Keratinocyte (primary cell): ENCODE results near the gene DMAC2. TPM values are rescaled to one million over a fixed set of nuclear protein-coding genes. Genes with fewer than 3 reads are reported as not detected.

ENCODE experiments used
- DNase-seq: peaks from one replicate; pipeline ENCODE4 v3.0.0-alpha.2; 2011; ENCODE audit warnings: low read depth, missing footprints, low spot score
- FAIRE-seq: peaks from 2 replicates; lab custom pipeline; 2011; peaks lifted over from hg19 to GRCh38; lab: Jason Lieb, UNC
- H2AFZ ChIP-seq: 2 replicates; pipeline ENCODE4 v1.6.0; 2012; ENCODE audit warnings: low read length, control low read depth, inconsistent platforms; ENCODE audit not compliant: control insufficient read depth
- H3K27ac ChIP-seq: 2 replicates; pipeline ENCODE4 v1.5.1; 2011; ENCODE audit warnings: low read length; ENCODE audit not compliant: control insufficient read depth, insufficient read depth
- H3K27me3 ChIP-seq: 3 replicates; pipeline ENCODE4 v1.6.0; 2011; ENCODE audit warnings: low read length; ENCODE audit not compliant: control insufficient read depth, insufficient read depth; ENCODE audit errors: extremely low read depth
- H3K36me3 ChIP-seq, 2 experiments: 2 replicates in 1 of 2; 3 replicates in 1 of 2; pipeline ENCODE4 v1.5.1; 2011; ENCODE audit warnings: low read length in 2 of 2, mild to moderate bottlenecking in 1 of 2; ENCODE audit not compliant: control insufficient read depth in 2 of 2, insufficient read depth in 2 of 2; ENCODE audit errors: extremely low read depth in 1 of 2
- H3K4me1 ChIP-seq: 3 replicates; pipeline ENCODE4 v1.5.1; 2011; ENCODE audit warnings: low read length; ENCODE audit not compliant: control insufficient read depth, insufficient read depth; ENCODE audit errors: extremely low read depth
- H3K4me2 ChIP-seq: 3 replicates; pipeline ENCODE4 v1.6.0; 2011; ENCODE audit warnings: low read depth, low read length; ENCODE audit not compliant: control insufficient read depth, insufficient read depth; ENCODE audit errors: extremely low read depth
- H3K4me3 ChIP-seq, 3 experiments: fragments of 200-600 bp in 1 of 3; sonication (generic) in 1 of 3; 2 replicates in 2 of 3; 3 replicates in 1 of 3; pipeline ENCODE4 v1.5.1; 2011 to 2016; ENCODE audit warnings: low read length in 3 of 3, mild to moderate bottlenecking in 3 of 3, control low read depth in 2 of 3, inconsistent platforms in 1 of 3, low read depth in 1 of 3, mixed read lengths in 1 of 3, mixed run types in 1 of 3, moderate library complexity in 1 of 3; ENCODE audit not compliant: control insufficient read depth in 2 of 3, insufficient read depth in 2 of 3; ENCODE audit errors: extremely low read depth in 1 of 3
- H3K79me2 ChIP-seq: 2 replicates; pipeline ENCODE4 v1.6.0; 2012; ENCODE audit warnings: low read length; ENCODE audit not compliant: control insufficient read depth, insufficient read depth
- H3K9ac ChIP-seq: 3 replicates; pipeline ENCODE4 v1.6.0; 2011; ENCODE audit warnings: low read length; ENCODE audit not compliant: control insufficient read depth, insufficient read depth; ENCODE audit errors: extremely low read depth
- H3K9me1 ChIP-seq: 3 replicates; pipeline ENCODE4 v1.6.0; 2011; ENCODE audit warnings: low read length; ENCODE audit not compliant: control insufficient read depth, insufficient read depth; ENCODE audit errors: extremely low read depth
- H3K9me3 ChIP-seq: 2 replicates; pipeline ENCODE4 v1.5.1; 2012; ENCODE audit warnings: low read depth, low read length; ENCODE audit not compliant: control insufficient read depth
- H4K20me1 ChIP-seq: 3 replicates; pipeline ENCODE4 v1.6.0; 2011; ENCODE audit warnings: low read length; ENCODE audit not compliant: control insufficient read depth, insufficient read depth; ENCODE audit errors: extremely low read depth
- CTCF ChIP-seq, 3 experiments: IDR thresholded peaks in 1 of 3; conservative IDR thresholded peaks in 1 of 3; optimal IDR thresholded peaks in 1 of 3; 2 replicates in 2 of 3; 3 replicates in 1 of 3; pipeline versions ENCODE3 to v1.5.1; 2011; ENCODE audit warnings: low read length in 3 of 3, mild to moderate bottlenecking in 3 of 3, moderate library complexity in 2 of 3, control low read depth in 1 of 3, inconsistent platforms in 1 of 3; ENCODE audit not compliant: insufficient read depth in 2 of 3; ENCODE audit errors: extremely low read depth in 1 of 3
- EZH2 ChIP-seq: IDR thresholded peaks from one replicate; pipeline ENCODE4 v1.6.1; 2012; ENCODE audit warnings: inconsistent platforms, mild to moderate bottlenecking, low read length, moderate library complexity
- dilution Hi-C: fragments of 300-500 bp; cut with MboI; formaldehyde crosslinking; loops from one replicate; pipeline ENCODE4 v1.7.0; 2020; ENCODE audit warnings: low sequenced_read_pairs; ENCODE audit not compliant: extremely low pct_ligation_motif_present
- polyA plus RNA-seq, 5 experiments: library from polyadenylated mRNA; depleted of rRNA in 3 of 5; stranded (reverse) in 3 of 5; stranded (forward) in 1 of 5; unstranded in 1 of 5; fragments of >200 nt; gene quantifications; 1 replicate in 1 of 5; 2 replicates in 3 of 5; 3 replicates in 1 of 5; pipeline versions ENCODE4 v1.2.1 to v1.2.3, GENCODE V29; 2011 to 2012; ENCODE audit warnings: missing spikeins in 2 of 5, low read depth in 1 of 5, low replicate concordance in 1 of 5

The DMAC2 gene
- polyA plus RNA-seq, 1 donor (not counting 4 experiments of a cell fraction or from before 2014, with no cell fraction given) = 45.3 TPM

- no peak for DNase-seq
- TF ChIP-seq EZH2 (no peak), CTCF (optimal IDR thresholded peaks at IDR 0.05 in 1 of 3, IDR thresholded peaks at IDR 0.05 in 1 of 3, conservative IDR thresholded peaks at IDR 0.05 in 1 of 3; ENCODE audit: extremely low read depth in 1 of 3, insufficient read depth in 2 of 3, low read length in 3 of 3) (no peak)
- dilution Hi-C loops = no loop called here
- peaks cover 16 to 19% of the 10 kb centered on the region in 2 experiments for H3K36me3 ChIP-seq
- H3K9me3 ChIP-seq = no peaks in the 10 kb centered on the region
- no peaks in the 10 kb centered on the region for H3K9me1 ChIP-seq
- H3K4me1 ChIP-seq = peaks cover 4% of the 10 kb centered on the region
- H3K27ac ChIP-seq = no peak overlapping the region
- no peaks in the 10 kb centered on the region for H3K27me3 ChIP-seq
- H3K79me2 ChIP-seq = peaks cover 1% of the 10 kb centered on the region
- no peak overlapping the region for H3K4me3 ChIP-seq
- no peak overlapping the region for H3K4me2 ChIP-seq
- H2AFZ ChIP-seq = no peak overlapping the region
- H3K9ac ChIP-seq = no peak overlapping the region
- FAIRE-seq = no peak
- H4K20me1 ChIP-seq = no peaks in the 10 kb centered on the region
Measured at GRCh38 chr19:41421973-41422372, 17.7 kb downstream of the DMAC2 start.

DNA sequence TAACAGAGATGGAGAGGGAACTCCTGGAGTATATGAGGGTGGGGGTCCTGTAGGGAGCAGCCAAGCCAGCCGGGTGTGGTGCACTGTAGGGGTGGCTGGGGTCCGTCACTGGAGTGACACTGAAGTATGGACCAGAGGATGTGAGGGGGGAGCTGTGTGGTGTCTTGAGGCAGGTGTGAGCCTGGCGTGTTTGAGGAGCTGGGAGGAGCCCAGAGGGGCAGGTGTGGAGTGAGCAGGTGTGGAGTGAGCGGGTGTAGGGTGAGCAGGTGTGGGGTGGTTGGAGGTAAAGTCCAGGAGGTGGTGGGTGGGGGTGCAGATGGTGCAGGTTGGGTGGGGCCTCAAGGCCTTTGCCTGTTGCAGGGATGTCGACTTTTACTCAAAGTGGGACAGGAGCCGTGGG is 18.4 kb downstream of the DMAC2 start:
- DNase-seq (no peak), FAIRE-seq (no peak)
- peaks cover 1% of the 10 kb centered on the region for H3K79me2 ChIP-seq
- no peaks in the 10 kb centered on the region for H3K4me1 ChIP-seq
- no peak overlapping the region for H2AFZ ChIP-seq
- no peak overlapping the region for H3K9ac ChIP-seq
- H3K9me1 ChIP-seq = no peaks in the 10 kb centered on the region
- dilution Hi-C loops = no loop called here
- TF ChIP-seq EZH2 (no peak), CTCF (optimal IDR thresholded peaks at IDR 0.05 in 1 of 3, IDR thresholded peaks at IDR 0.05 in 1 of 3, conservative IDR thresholded peaks at IDR 0.05 in 1 of 3; ENCODE audit: extremely low read depth in 1 of 3, insufficient read depth in 2 of 3, low read length in 3 of 3) (no peak)
- H3K4me2 ChIP-seq = no peak overlapping the region
- H3K36me3 ChIP-seq = peaks cover 16 to 19% of the 10 kb centered on the region in 2 experiments
- no peaks in the 10 kb centered on the region for H4K20me1 ChIP-seq
- H3K27ac ChIP-seq = no peak overlapping the region
- H3K27me3 ChIP-seq = no peaks in the 10 kb centered on the region
- H3K9me3 ChIP-seq = no peaks in the 10 kb centered on the region
- H3K4me3 ChIP-seq = no peak overlapping the region
